HG02943 (cell line): ENCODE measurements around the gene PEX26.
"Not testable (repeated sequence)": the region's sequence is repeated elsewhere in the genome, so short reads cannot be mapped to it uniquely, and the experiment has no call there.

Experiments
- ATAC-seq: cut with Tn5 transposase; IDR thresholded peaks from one replicate; pipeline ENCODE4 v1.9.1; 2021; ENCODE audit warnings: mild to moderate bottlenecking, low read depth, moderate library complexity; ENCODE audit not compliant: unreplicated experiment

Gene PEX26

GRCh38 chr22:18056161-18056666 lies 21.6 kb upstream of the PEX26 start:
- peak; percentile 21 for ATAC-seq

- ATAC-seq, result peak; percentile 69
Observed at GRCh38 chr22:18056807-18057474, 20.8 kb upstream of the PEX26 start.

- ATAC-seq, result no peak
Observed at GRCh38 chr22:18057568-18058209, 20.1 kb upstream of the PEX26 start.

- no peak for ATAC-seq
Observed at GRCh38 chr22:18058371-18059093, 19.3 kb upstream of the PEX26 start.

GRCh38 chr22:18059094-18059417 lies 18.7 kb upstream of the PEX26 start:
- no peak for ATAC-seq

- ATAC-seq, result no peak
Observed at GRCh38 chr22:18059473-18059872, 18.3 kb upstream of the PEX26 start.

GRCh38 chr22:18059991-18060390 lies 17.8 kb upstream of the PEX26 start:
- no peak for ATAC-seq

- no peak for ATAC-seq
Observed at GRCh38 chr22:18060646-18061620, 16.9 kb upstream of the PEX26 start.

- no peak for ATAC-seq
Observed at GRCh38 chr22:18062421-18062820, 15.4 kb upstream of the PEX26 start.

GRCh38 chr22:18063306-18063705 lies 14.5 kb upstream of the PEX26 start:
- no peak for ATAC-seq

- not testable (repeated sequence) for ATAC-seq
Observed at GRCh38 chr22:18063715-18064114, 14.1 kb upstream of the PEX26 start.

- no peak for ATAC-seq
Observed at GRCh38 chr22:18064636-18065035, 13.2 kb upstream of the PEX26 start.

GRCh38 chr22:18065256-18065655 lies 12.5 kb upstream of the PEX26 start:
- ATAC-seq, result no peak

GRCh38 chr22:18066181-18066859 lies 11.5 kb upstream of the PEX26 start:
- ATAC-seq, result no peak

GRCh38 chr22:18067121-18067520 lies 10.7 kb upstream of the PEX26 start:
- ATAC-seq, result no peak

- no peak for ATAC-seq
Observed at GRCh38 chr22:18067548-18068341, 10.0 kb upstream of the PEX26 start.

GRCh38 chr22:18068381-18068988 lies 9.3 kb upstream of the PEX26 start:
- no peak for ATAC-seq

GRCh38 chr22:18069041-18069440 lies 8.7 kb upstream of the PEX26 start:
- ATAC-seq, result no peak

- no peak for ATAC-seq
Observed at GRCh38 chr22:18070041-18070440, 7.7 kb upstream of the PEX26 start.
